Measurements from ENCODE around the gene COL27A1. TPM values are rescaled to one million over a fixed set of nuclear protein-coding genes. Genes with fewer than 3 reads are reported as not detected.

Gene COL27A1
- total RNA-seq, 2 donors from 2014 or later = 8.7 to 54.8 TPM

- TF ChIP-seq, protein P1, sequence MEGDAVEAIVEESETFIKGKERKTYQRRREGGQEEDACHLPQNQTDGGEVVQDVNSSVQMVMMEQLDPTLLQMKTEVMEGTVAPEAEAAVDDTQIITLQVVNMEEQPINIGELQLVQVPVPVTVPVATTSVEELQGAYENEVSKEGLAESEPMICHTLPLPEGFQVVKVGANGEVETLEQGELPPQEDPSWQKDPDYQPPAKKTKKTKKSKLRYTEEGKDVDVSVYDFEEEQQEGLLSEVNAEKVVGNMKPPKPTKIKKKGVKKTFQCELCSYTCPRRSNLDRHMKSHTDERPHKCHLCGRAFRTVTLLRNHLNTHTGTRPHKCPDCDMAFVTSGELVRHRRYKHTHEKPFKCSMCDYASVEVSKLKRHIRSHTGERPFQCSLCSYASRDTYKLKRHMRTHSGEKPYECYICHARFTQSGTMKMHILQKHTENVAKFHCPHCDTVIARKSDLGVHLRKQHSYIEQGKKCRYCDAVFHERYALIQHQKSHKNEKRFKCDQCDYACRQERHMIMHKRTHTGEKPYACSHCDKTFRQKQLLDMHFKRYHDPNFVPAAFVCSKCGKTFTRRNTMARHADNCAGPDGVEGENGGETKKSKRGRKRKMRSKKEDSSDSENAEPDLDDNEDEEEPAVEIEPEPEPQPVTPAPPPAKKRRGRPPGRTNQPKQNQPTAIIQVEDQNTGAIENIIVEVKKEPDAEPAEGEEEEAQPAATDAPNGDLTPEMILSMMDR (IDR thresholded peaks at IDR 0.05) = no peak
- TF ChIP-seq POLR2AphosphoS5 (IDR thresholded peaks at IDR 0.05) = no peak
- TF ChIP-seq POLR2A (IDR thresholded peaks at IDR 0.05) = no peak
- Histone ChIP-seq H3K27me3 (replicated peaks; ENCODE audit: insufficient read depth) (no peaks in the 10 kb centered on the region), H3K4me3 (no peak overlapping the region), H3K4me1 (replicated peaks) (no peaks in the 10 kb centered on the region), H3K27ac (no peak overlapping the region), H3K36me3 (peaks cover 11 to 27% of the 10 kb centered on the region in 2 donors), H3K9me3 (no peaks in the 10 kb centered on the region)
- WGBS = 95% methylated on average over 7 of the region's 7 CpGs
- DNase-seq (ENCODE audit: low spot score) = no peak
- intact Hi-C loops (cut with DNase I) = no loop called here
Observed at GRCh38 chr9:114359801-114360200, 204.5 kb downstream of the COL27A1 start.

GRCh38 chr9:114361542-114361941, 206.2 kb downstream of the COL27A1 start:
- no peak for TF ChIP-seq POLR2AphosphoS5 (IDR thresholded peaks at IDR 0.05)
- Histone ChIP-seq H3K27me3 (replicated peaks; ENCODE audit: insufficient read depth) (no peaks in the 10 kb centered on the region), H3K4me3 (no peak overlapping the region), H3K27ac (no peak overlapping the region), H3K4me1 (replicated peaks) (no peaks in the 10 kb centered on the region), H3K36me3 (peaks cover 11 to 27% of the 10 kb centered on the region in 2 donors), H3K9me3 (no peaks in the 10 kb centered on the region)
- no peak for DNase-seq (ENCODE audit: low spot score)
- intact Hi-C loops (cut with DNase I) = no loop called here
- WGBS = 92% methylated on average over 7 of the region's 7 CpGs

MicroRNAs within 50 kb of the gene (microRNA counts, 767-probe panel; counts per million panel counts)
- microRNA hsa-miR-455-3p = 431 to 2,000 counts per million in 2 donors
- microRNA hsa-miR-455-5p = 268 to 431 counts per million in 2 donors

Small RNA genes lying within 50 kb of the gene (microRNA-seq; reads per million reads assigned to microRNA genes)
- gene MIR455 = 3,159 reads per million, percentile 92 among the genes with 10 or more reads in this experiment

Small RNA genes lying within 50 kb of the gene (small RNA-seq; reads per million reads assigned to genes)
- 16.0 to 17.3 reads per million in 2 donors for gene MIR455

Other genes starting within 250 kb of the COL27A1 start
- 1 to 10 TPM in 1 of 2 donors, under 1 TPM in 1; 0.23 to 1.5 TPM for gene AMBP, start 77.2 kb upstream of the COL27A1 start, total RNA-seq
- gene KIF12, start 56.2 kb upstream of the COL27A1 start, total RNA-seq = 10 to 100 TPM in 1 of 2 donors, 1 to 10 TPM in 1; 8.4 to 21.5 TPM
- not detected for gene ORM1, start 167.6 kb downstream of the COL27A1 start, total RNA-seq
- gene ORM2, start 174.3 kb downstream of the COL27A1 start, total RNA-seq = 1 to 10 TPM in 1 of 2 donors, under 1 TPM in 1; 0.91 to 1.9 TPM
- gene AKNA, start 232.4 kb downstream of the COL27A1 start, total RNA-seq = 10 to 100 TPM; 20.5 to 30.1 TPM

Data from prostate gland (tissue), 2 donors.